Astrocyte of the cerebellum (primary cell): ENCODE data around the gene CEP164.

Experiments
- DNase-seq: peaks from one replicate; pipeline ENCODE4 v3.0.0-alpha.2; 2011; ENCODE audit warnings: low read depth
- H3K4me3 ChIP-seq: 2 replicates; pipeline ENCODE4 v1.5.1; 2011; ENCODE audit warnings: mild to moderate bottlenecking, low read depth, low read length, moderate library complexity
- in situ Hi-C: cut with HindIII; loops from 2 replicates; pipeline ENCODE4 v1.10.0; 2017; ENCODE audit warnings: low sequenced_read_pairs
- TF ChIP-seq, protein P1 (sequence below): IDR thresholded peaks from 2 replicates; pipeline ENCODE4 v1.5.1; 2012; ENCODE audit warnings: low read length, low read depth, moderate library complexity, mild to moderate bottlenecking; ENCODE audit errors: missing control alignments

Gene CEP164

DNA sequence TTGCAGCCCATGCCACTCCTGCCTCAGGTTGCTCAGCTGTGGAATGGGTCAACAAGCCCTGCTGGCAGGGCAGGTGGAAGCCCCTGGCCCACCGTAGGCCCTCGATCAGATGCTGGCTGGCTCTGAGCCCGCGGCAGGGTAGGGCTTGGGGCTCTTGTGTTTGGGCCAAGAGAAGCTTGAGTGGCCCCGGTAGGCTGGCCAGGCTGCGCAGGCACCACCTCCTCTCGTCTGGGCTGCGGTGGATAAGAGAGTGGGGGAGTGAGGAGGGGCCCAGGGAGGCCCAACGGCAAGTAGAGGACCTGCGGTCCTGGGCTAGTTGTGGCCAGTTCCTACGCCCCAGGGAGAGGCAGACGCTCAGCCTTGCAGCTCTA lies 115.2 kb downstream of the CEP164 start:
- TF ChIP-seq, protein P1, sequence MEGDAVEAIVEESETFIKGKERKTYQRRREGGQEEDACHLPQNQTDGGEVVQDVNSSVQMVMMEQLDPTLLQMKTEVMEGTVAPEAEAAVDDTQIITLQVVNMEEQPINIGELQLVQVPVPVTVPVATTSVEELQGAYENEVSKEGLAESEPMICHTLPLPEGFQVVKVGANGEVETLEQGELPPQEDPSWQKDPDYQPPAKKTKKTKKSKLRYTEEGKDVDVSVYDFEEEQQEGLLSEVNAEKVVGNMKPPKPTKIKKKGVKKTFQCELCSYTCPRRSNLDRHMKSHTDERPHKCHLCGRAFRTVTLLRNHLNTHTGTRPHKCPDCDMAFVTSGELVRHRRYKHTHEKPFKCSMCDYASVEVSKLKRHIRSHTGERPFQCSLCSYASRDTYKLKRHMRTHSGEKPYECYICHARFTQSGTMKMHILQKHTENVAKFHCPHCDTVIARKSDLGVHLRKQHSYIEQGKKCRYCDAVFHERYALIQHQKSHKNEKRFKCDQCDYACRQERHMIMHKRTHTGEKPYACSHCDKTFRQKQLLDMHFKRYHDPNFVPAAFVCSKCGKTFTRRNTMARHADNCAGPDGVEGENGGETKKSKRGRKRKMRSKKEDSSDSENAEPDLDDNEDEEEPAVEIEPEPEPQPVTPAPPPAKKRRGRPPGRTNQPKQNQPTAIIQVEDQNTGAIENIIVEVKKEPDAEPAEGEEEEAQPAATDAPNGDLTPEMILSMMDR: no peak
- no peak overlapping the region for H3K4me3 ChIP-seq
- in situ Hi-C loops: loop anchor here (5.0 kb wide), 1 partner anchor 139 kb away; no protein-coding TSS in a partner anchor
- no peak for DNase-seq

GRCh38 chr11:117443266-117444186 lies 115.9 kb downstream of the CEP164 start:
- in situ Hi-C loops: loop anchor here (5.0 kb wide), 1 partner anchor 139 kb away; no protein-coding TSS in a partner anchor
- no peak overlapping the region for H3K4me3 ChIP-seq
- no peak for DNase-seq
- TF ChIP-seq, protein P1: peak; percentile 58

- DNase-seq: no peak
- H3K4me3 ChIP-seq: no peak overlapping the region
- in situ Hi-C loops: loop anchor here (5.0 kb wide), 1 partner anchor 138 kb away; no protein-coding TSS in a partner anchor
- TF ChIP-seq, protein P1: no peak
These were observed 116.6 kb downstream of the CEP164 start for GRCh38 chr11:117444256-117444655.

GRCh38 chr11:117444711-117445658 lies 117.3 kb downstream of the CEP164 start:
- H3K4me3 ChIP-seq: no peak overlapping the region
- in situ Hi-C loops: loop anchor here (5.0 kb wide), 1 partner anchor 137 kb away; no protein-coding TSS in a partner anchor
- TF ChIP-seq, protein P1: no peak
- DNase-seq: no peak

DNA sequence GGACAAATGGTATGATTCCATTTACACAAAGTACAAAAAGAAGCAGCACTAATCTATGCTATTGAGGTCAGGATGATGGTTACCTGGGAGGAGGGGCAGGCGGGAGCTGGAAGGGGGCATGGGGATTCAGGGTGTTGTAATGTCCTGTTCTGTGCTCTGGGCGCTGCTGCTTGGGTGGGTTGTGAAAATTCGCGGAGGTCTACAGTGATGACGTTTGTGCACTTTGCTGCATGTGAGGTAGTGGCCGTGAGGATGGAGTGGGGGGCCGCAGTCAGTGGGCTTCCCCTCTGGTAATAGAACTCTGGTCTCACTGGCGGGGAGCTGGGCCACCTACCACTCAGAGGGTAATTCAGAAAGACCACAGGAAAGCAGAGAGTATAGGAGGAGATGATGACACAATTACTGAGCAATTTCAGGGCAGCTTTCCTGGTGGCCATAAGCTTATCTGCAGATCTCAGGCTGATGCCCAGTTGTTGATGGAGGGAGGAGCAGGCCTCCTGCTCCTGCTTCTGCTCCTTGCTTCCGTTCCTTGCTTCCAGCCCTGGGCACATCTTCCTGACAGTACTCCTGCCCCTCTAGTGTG lies 121.5 kb downstream of the CEP164 start:
- TF ChIP-seq, protein P1: no peak
- H3K4me3 ChIP-seq: no peak overlapping the region
- in situ Hi-C loops: no loop called here
- DNase-seq: no peak

GRCh38 chr11:117453886-117454563 lies 126.4 kb downstream of the CEP164 start:
- no peak overlapping the region for H3K4me3 ChIP-seq
- TF ChIP-seq, protein P1: no peak
- in situ Hi-C loops: no loop called here
- DNase-seq: no peak
